ACHN (cell line): ENCODE data around the gene COPZ1.

Experiments
- DNase-seq: peaks from one replicate; pipeline ENCODE4 v3.0.0-alpha.2; 2015
- in situ Hi-C: cut with HindIII; loops from 2 replicates; pipeline ENCODE4 v1.10.0; 2017; ENCODE audit warnings: low sequenced_read_pairs, low pct_ligation_motif_present, low pct_unique_long_range_greater_than_20kb

The COPZ1 gene

GRCh38 chr12:54398995-54399793, 74.3 kb downstream of the COPZ1 start:
- DNase-seq: peak; percentile 86
- in situ Hi-C loops: no loop called here

GRCh38 chr12:54401119-54401518, 76.2 kb downstream of the COPZ1 start:
- in situ Hi-C loops: no loop called here
- DNase-seq: no peak
